ENCODE data around the gene NPC1.

DNA sequence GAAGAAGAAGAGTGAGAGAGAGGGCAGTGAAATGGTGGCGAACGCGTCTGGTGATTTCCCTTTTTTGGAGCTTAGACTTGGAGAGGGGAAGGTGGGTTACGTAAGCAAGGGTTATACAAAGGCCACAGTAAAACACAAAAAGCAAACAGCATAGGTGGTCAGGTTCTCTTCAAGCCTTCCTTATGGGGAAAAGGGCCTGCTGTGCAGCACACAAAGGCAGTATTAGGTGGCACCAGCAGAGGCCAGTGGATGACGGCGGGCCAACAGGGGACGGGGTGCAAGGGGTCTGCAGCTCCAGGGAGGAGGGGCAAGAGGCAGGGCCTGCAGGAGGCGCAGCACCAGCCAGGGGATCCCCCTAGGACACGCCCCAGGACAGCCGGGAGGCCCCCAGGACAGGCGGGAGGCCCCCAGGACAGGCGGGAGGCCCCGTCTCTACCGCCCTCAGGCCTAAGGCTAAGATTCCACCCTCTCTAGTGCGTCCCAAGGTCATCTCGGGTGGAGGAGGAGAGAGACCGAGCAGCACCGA, 32.6 kb upstream of the NPC1 start:
- no peak for TF ChIP-seq CTCF (IDR thresholded peaks at IDR 0.05)
- no peak for TF ChIP-seq POLR2A (IDR thresholded peaks at IDR 0.05)

Measured in esophagus squamous epithelium (tissue), 4 donors.